Heart right ventricle (tissue), 16 donors: ENCODE data around the gene DES. TPM values are rescaled to one million over a fixed set of nuclear protein-coding genes. Genes with fewer than 3 reads are reported as not detected.

Experiments
- ATAC-seq, 8 donors: fragments of 200-7000 bp; cut with Tn5 transposase; one replicate each; pipeline ENCODE4 v1.9.1; 2020; ENCODE audit warnings: mild to moderate bottlenecking in 8 of 8, moderate library complexity in 8 of 8, moderate number of reproducible peaks in 1 of 8
- DNase-seq, 2 donors: peaks; one replicate each; pipeline ENCODE4 v3.0.0-alpha.2; 2020
- H3K27ac ChIP-seq, 10 donors: fragments of 200-600 bp; sonication (generic) in 2 of 10; one replicate each; pipeline versions ENCODE4 v1.5.0 to v1.8.0; 2020 to 2022; ENCODE audit warnings: mild to moderate bottlenecking in 3 of 10
- H3K27me3 ChIP-seq, 7 donors: fragments of 200-600 bp; one replicate each; pipeline ENCODE4 v1.8.0; 2021 to 2022; ENCODE audit warnings: mild to moderate bottlenecking in 2 of 7
- H3K36me3 ChIP-seq, 9 donors: fragments of 200-600 bp; sonication (generic) in 1 of 9; one replicate each; pipeline versions ENCODE4 v1.5.0 to v1.8.0; 2020 to 2022; ENCODE audit warnings: mild to moderate bottlenecking in 2 of 9
- H3K4me1 ChIP-seq, 9 donors: fragments of 200-600 bp; sonication (generic) in 1 of 9; one replicate each; pipeline versions ENCODE4 v1.5.0 to v1.8.0; 2020 to 2022; ENCODE audit warnings: mild to moderate bottlenecking in 4 of 9
- H3K4me3 ChIP-seq, 10 donors: fragments of 200-600 bp; sonication (generic) in 2 of 10; one replicate each; pipeline versions ENCODE4 v1.5.0 to v1.8.0; 2020 to 2022; ENCODE audit warnings: mild to moderate bottlenecking in 7 of 10, moderate library complexity in 2 of 10
- H3K9me3 ChIP-seq, 11 donors: fragments of 200-600 bp in 10 of 11; sonication (generic) in 2 of 11; one replicate each; pipeline versions ENCODE4 v1.5.0 to v1.8.0; 2013 to 2022; ENCODE audit warnings: mild to moderate bottlenecking in 2 of 11, control low read depth in 1 of 11, moderate library complexity in 1 of 11
- WGBS, 2 donors: extraction: QIAGEN DNeasy Blood & Tissue Kit; methylation state at CpG; one replicate each; pipeline ENCODE4 v1.1.7; 2013; ENCODE audit warnings: inconsistent platforms in 1 of 2; 5-methylcytosine and 5-hydroxymethylcytosine counted together
- intact Hi-C, 10 donors: fragments of 100-400 bp; cut with DNase I; formaldehyde crosslinking; loops; one replicate each; pipeline versions ENCODE4 v1.11.1 to v1.14.2; 2022
- polyA plus RNA-seq, 2 donors: library from polyadenylated mRNA; stranded (reverse); fragments of 200-250 nt; gene quantifications; one replicate each; pipeline ENCODE4 v1.2.3, GENCODE V29; 2013
- total RNA-seq, 10 donors: library from RNA; stranded (reverse); fragmentation: NEBNext Ultra II Directional in 3 of 10; extraction: Animal tissue kit (Norgen Biotek cat#: 25700) in 3 of 10; gene quantifications; one replicate each; pipeline versions ENCODE4 v1.2.1 to v1.2.4, GENCODE V29; 2021 to 2023
- TF ChIP-seq, protein P1 (sequence below), 9 donors: fragments of 200-600 bp; sonication (generic) in 2 of 9; IDR thresholded peaks; one replicate each; pipeline versions ENCODE4 v1.5.0 to v1.8.0; 2021 to 2022; ENCODE audit warnings: antibody characterized with exemption in 9 of 9, mild to moderate bottlenecking in 5 of 9, moderate library complexity in 1 of 9
- donor health status: Arrhythmogenic right ventricular cardiomyopathy.
- donor health status: ischemic (EF 13 %, LVEDD 7.1; RV severe dilation, severe dysfunction).
- donor health status: healthy with polysubstance abuse.
- donor health status: DM: no; HTN: yes; CAD: no.
- donor health status: DM: no; HTN: no; CAD: no.
- donor health status: ischemic (EF 25% LVEDD 6.9; RV normal size, moderate dysfunction).
- donor health status: ischemic (EF 25% LVEDD 5.7; RV mildly dilated, moderate dysfunction).
- donor health status: healthy.
- donor health status: DM: yes; HTN: yes; CAD: no.
- donor health status: Ischemic cardiomyopathy.
- donor health status: ischemic (EF 35%, LVEDD 5.7; RV mildly dilated, moderate dysfunction).
- donor health status: nonischemic (EF 11% LVEDD 7.7; RV severe dilation, severe dysfunction).
- donor health status: DM: yes; HTN: yes; CAD: no.
- donor health status: PGD.
- donor health status: ischemic (EF 29% LVEDD 5.4; RV normal size, mild dysfunction).
- donor health status: nonischemic (EF 23%, LVEDD 6.1; RV moderate dilation, normal function).

DES gene
- total and polyA plus RNA-seq, 12 donors, result 12,560 to 18,019 (median 15,816) TPM

DNA sequence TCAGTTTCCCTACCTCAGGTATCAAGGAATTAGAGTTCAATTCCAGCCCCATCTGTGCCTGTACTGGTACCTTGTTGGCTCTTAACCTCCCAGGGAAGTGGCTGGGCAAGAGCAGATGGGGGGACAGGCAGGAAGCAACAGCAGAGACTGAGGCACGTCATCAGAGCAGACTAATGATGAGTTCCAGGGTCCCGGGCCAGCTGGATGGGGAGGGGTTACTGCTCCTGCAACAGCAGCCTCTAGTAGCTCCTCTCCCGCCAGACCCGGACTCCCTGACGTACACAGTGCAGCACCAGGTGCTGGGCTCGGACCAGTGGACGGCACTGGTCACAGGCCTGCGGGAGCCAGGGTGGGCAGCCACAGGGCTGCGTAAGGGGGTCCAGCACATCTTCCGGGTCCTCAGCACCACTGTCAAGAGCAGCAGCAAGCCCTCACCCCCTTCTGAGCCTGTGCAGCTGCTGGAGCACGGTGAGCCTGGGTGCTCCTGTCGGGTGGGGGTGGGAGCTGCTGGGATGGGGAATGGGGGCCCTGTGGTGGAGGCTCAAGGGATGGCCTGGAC is 54.5 kb downstream of the DES start:
- no peak for ATAC-seq
- Histone ChIP-seq H3K4me3 (no peak overlapping the region), H3K4me1 (peaks cover 4 to 69% (median 23%) of the 10 kb centered on the region in 9 donors), H3K36me3 (peaks cover 0 to 29% (median 0%) of the 10 kb centered on the region in 9 donors), H3K27me3 (no peaks in the 10 kb centered on the region), H3K27ac (peak overlapping the region in 1 of 10 donors; percentile 25), H3K9me3 (no peaks in the 10 kb centered on the region)
- TF ChIP-seq, protein P1, sequence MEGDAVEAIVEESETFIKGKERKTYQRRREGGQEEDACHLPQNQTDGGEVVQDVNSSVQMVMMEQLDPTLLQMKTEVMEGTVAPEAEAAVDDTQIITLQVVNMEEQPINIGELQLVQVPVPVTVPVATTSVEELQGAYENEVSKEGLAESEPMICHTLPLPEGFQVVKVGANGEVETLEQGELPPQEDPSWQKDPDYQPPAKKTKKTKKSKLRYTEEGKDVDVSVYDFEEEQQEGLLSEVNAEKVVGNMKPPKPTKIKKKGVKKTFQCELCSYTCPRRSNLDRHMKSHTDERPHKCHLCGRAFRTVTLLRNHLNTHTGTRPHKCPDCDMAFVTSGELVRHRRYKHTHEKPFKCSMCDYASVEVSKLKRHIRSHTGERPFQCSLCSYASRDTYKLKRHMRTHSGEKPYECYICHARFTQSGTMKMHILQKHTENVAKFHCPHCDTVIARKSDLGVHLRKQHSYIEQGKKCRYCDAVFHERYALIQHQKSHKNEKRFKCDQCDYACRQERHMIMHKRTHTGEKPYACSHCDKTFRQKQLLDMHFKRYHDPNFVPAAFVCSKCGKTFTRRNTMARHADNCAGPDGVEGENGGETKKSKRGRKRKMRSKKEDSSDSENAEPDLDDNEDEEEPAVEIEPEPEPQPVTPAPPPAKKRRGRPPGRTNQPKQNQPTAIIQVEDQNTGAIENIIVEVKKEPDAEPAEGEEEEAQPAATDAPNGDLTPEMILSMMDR (IDR thresholded peaks at IDR 0.05), result no peak
- DNase-seq, result no peak
- WGBS, 2 donors, result 79 to 85% methylated on average over 12 of the region's 12 CpGs
- intact Hi-C loops, result no loop called here

DNA sequence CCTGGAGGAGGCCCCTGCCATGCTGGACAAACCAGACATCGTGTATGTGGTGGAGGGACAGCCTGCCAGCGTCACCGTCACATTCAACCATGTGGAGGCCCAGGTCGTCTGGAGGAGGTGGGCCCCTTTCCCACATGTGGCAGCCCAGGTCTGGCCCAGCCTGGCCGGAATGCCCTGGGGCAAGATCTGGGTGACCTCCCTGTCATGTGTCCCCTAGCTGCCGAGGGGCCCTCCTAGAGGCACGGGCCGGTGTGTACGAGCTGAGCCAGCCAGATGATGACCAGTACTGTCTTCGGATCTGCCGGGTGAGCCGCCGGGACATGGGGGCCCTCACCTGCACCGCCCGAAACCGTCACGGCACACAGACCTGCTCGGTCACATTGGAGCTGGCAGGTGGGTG is 55.3 kb downstream of the DES start:
- intact Hi-C loops, result no loop called here
- Histone ChIP-seq H3K27ac (peak overlapping the region in 4 of 10 donors; percentile 13 to 47 (median 34)), H3K9me3 (no peaks in the 10 kb centered on the region), H3K4me3 (no peak overlapping the region), H3K4me1 (peaks cover 4 to 66% (median 18%) of the 10 kb centered on the region in 9 donors), H3K27me3 (no peaks in the 10 kb centered on the region), H3K36me3 (peaks cover 0 to 33% (median 0%) of the 10 kb centered on the region in 9 donors)
- WGBS, 2 donors, result 81% methylated on average over 18 of the region's 18 CpGs
- no peak for ATAC-seq
- DNase-seq, result no peak
- TF ChIP-seq, protein P1 (IDR thresholded peaks at IDR 0.05), result no peak

DNA sequence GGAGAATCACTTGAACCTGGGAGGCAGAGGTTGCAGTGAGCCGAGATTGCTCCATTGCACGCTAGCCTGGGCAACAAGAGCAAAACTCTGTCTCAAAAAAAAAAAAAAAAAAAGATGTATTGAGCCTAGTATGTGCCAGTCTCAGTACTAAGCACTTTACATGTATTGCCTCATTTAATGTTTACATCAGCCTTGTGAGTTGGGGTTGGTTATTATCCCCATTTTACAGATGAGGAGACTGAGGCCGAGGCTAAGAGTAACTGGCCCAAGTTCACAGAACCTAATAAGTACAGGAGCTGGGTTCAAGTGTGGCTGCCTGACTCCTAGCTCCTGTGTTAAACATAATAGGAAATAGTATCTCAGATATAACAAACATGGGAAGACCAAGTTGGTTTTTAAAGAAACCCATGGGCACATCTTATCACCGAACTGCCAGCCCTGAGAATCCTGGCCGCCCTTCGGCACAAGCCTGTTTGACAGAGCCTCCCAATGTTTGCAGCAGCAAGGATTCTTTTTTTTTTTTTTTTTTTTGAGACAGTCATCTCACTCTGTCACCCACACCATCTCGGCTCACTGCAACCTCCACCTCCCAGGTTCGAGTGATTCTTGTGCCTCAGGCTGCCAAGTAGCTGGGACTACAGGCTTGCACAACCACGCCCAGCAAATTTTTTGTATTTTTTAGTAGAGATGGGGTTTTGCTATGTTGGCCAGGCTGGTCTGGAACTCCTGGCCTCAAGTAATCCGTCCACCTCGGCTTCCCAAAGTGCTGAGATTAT is 56.3 kb downstream of the DES start:
- ATAC-seq (no peak), DNase-seq (no peak)
- WGBS, 2 donors, result 69 to 77% methylated on average over 11 of the region's 11 CpGs
- H3K4me3 ChIP-seq, result no peak overlapping the region
- intact Hi-C loops, result loop anchor here in 8 of 10 donors (5.0 kb wide), 3 partner anchors 48 to 58 kb away; no protein-coding TSS in a partner anchor
- H3K36me3 ChIP-seq, result peaks cover 0 to 38% (median 0%) of the 10 kb centered on the region in 9 donors
- H3K4me1 ChIP-seq, result peaks cover 0 to 56% (median 13%) of the 10 kb centered on the region in 9 donors
- no peaks in the 10 kb centered on the region for H3K9me3 ChIP-seq
- TF ChIP-seq, protein P1 (IDR thresholded peaks at IDR 0.05), result no peak
- no peaks in the 10 kb centered on the region for H3K27me3 ChIP-seq
- peak overlapping the region in 6 of 10 donors; percentile 35 to 78 (median 57) for H3K27ac ChIP-seq

DNA sequence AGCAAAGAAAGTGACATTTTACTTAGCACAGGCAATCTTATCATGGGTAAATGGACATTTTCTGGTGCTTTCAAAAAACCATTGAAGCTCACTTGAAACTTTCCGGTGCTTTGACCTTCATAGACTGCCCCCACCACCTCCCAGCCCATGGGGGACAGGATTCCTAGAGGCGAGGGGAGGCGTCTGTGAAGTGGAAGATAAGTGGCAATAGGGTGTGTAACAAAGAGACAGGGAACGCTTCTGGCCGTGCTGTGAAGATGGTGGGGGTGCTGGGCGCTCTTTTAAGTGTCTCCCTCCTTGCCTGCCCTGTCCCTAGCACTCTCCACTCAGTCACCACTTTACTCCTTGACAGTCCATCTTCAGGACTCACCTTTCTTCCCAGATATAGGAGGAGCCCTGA is 57.1 kb downstream of the DES start:
- TF ChIP-seq, protein P1 (IDR thresholded peaks at IDR 0.05), result no peak
- intact Hi-C loops, result loop anchor here in 8 of 10 donors (5.0 kb wide), 3 partner anchors 47 to 57 kb away; no protein-coding TSS in a partner anchor
- Histone ChIP-seq H3K27me3 (no peaks in the 10 kb centered on the region), H3K27ac (peak overlapping the region in 6 of 10 donors; percentile 35 to 78 (median 57)), H3K4me3 (no peak overlapping the region), H3K36me3 (peaks cover 0 to 46% (median 0%) of the 10 kb centered on the region in 9 donors), H3K4me1 (peaks cover 0 to 48% (median 10%) of the 10 kb centered on the region in 9 donors), H3K9me3 (no peaks in the 10 kb centered on the region)
- no peak for DNase-seq
- WGBS, 2 donors, result 28 to 37% methylated on average over 6 of the region's 6 CpGs
- ATAC-seq, result peak in 4 of 8 donors; percentile 4 to 40 (median 27)
